Measurements from ENCODE around the gene PIK3C2A. TPM values are rescaled to one million over a fixed set of nuclear protein-coding genes. Genes with fewer than 3 reads are reported as not detected.

The PIK3C2A gene
- total and polyA plus RNA-seq, 2 donors (not counting 3 experiments of a cell fraction or from before 2014, with no cell fraction given): 33.7 to 142 TPM

- POLR2A ChIA-PET: interaction anchor here (1.5 to 4.0 kb wide), 2 partner anchors 12 to 14 kb away, joined by 4 to 36 read pairs; partner anchors contain the start of gene PIK3C2A
- no TSS peak for BruUV-seq (replicated peaks)
- CTCF ChIA-PET: interaction anchor here (0.6 to 2.7 kb wide), 8 partner anchors 8 to 306 kb away, joined by 3 to 34 read pairs (median 4); partner anchors contain the start of gene PIK3C2A
Measured at GRCh38 chr11:17221968-17222367, 14.2 kb upstream of the PIK3C2A start.

More at GRCh38 chr11:17221968-17222367, 14.2 kb upstream of the PIK3C2A start:
- no peak for TF ChIP-seq MAX (IDR thresholded peaks at IDR 0.05; ENCODE audit: insufficient read depth, insufficient read length)
- TF ChIP-seq JUN (IDR thresholded peaks at IDR 0.05; ENCODE audit: borderline replicate concordance, insufficient read depth, insufficient read length, low read depth): no peak
- TF ChIP-seq MYC (IDR thresholded peaks at IDR 0.05; ENCODE audit: low read depth, low read length): no peak
- no peak for TF ChIP-seq EZH2 (IDR thresholded peaks at IDR 0.05; ENCODE audit: borderline replicate concordance, low read depth, low read length, severe bottlenecking)
- no peak for TF ChIP-seq GATA2 (IDR thresholded peaks at IDR 0.05; ENCODE audit: insufficient read depth, insufficient read length, low read depth, low read length)
- TF ChIP-seq POLR2AphosphoS5 (IDR thresholded peaks at IDR 0.05; ENCODE audit: insufficient read depth, low read depth, low read length): no peak
- TF ChIP-seq POLR2A (IDR thresholded peaks at IDR 0.05; ENCODE audit: low read depth, low read length): no peak
- TF ChIP-seq CTCF (IDR thresholded peaks at IDR 0.05; ENCODE audit: extremely low read depth in 1 of 2, insufficient read depth in 1 of 2, low read depth in 1 of 2, low read length in 2 of 2): no peak
- no peak for TF ChIP-seq FOS (IDR thresholded peaks at IDR 0.05; ENCODE audit: borderline replicate concordance, insufficient read depth, low read length)
- no peaks in the 10 kb centered on the region for H3K9me3 ChIP-seq (replicated peaks; ENCODE audit: control insufficient read depth, insufficient read depth, low read length)
- peaks cover 20% of the 10 kb centered on the region for H3K4me1 ChIP-seq (ENCODE audit: control insufficient read depth, extremely low read depth, insufficient read depth, low read length)
- no peaks in the 10 kb centered on the region for H3K79me2 ChIP-seq (ENCODE audit: control insufficient read depth, insufficient read depth, low read length)
- H3K36me3 ChIP-seq (ENCODE audit: control insufficient read depth in 2 of 2, extremely low read depth in 1 of 2, insufficient read depth in 2 of 2, low read length in 2 of 2): no peaks in the 10 kb centered on the region
- intact Hi-C loops (cut with micrococcal nuclease) (no loop called here), dilution Hi-C loops (cut with MboI; ENCODE audit: extremely low pct_ligation_motif_present, low sequenced_read_pairs) (no loop called here)
- no peaks in the 10 kb centered on the region for H4K20me1 ChIP-seq (replicated peaks; ENCODE audit: control insufficient read depth, extremely low read depth, insufficient read depth, low read length)
- no peaks in the 10 kb centered on the region for H3K9me1 ChIP-seq (replicated peaks; ENCODE audit: control insufficient read depth, extremely low read depth, insufficient read depth, low read length)
- no peak overlapping the region for H3K9ac ChIP-seq (replicated peaks; ENCODE audit: extremely low read depth, insufficient read depth, low read length)
- DNase-seq (ENCODE audit: low read depth, low spot score): no peak
- H2AFZ ChIP-seq (ENCODE audit: low read depth, low read length): no peak overlapping the region
- H3K27ac ChIP-seq (ENCODE audit: insufficient read depth, low read depth, low read length): no peak overlapping the region
- FAIRE-seq: no peak
- no peak overlapping the region for H3K4me2 ChIP-seq (ENCODE audit: insufficient read depth, low read length)
- H3K27me3 ChIP-seq (ENCODE audit: control insufficient read depth in 2 of 2, insufficient read depth in 2 of 2, low read length in 2 of 2): no peaks in the 10 kb centered on the region
- H3K4me3 ChIP-seq (replicated peaks in 1 of 3; ENCODE audit: insufficient read depth in 1 of 3, low read depth in 1 of 3, low read length in 3 of 3): no peak overlapping the region
